HCT116 (cell line): ENCODE results near the gene GNB1. TPM values are rescaled to one million over a fixed set of nuclear protein-coding genes. Genes with fewer than 3 reads are reported as not detected.

Experiments used
- ATAC-seq: fragments of 200-7000 bp; cut with Tn5 transposase; 2 replicates; pipeline ENCODE4 v1.9.1; 2020; ENCODE audit warnings: mild to moderate bottlenecking, moderate library complexity
- BruUV-seq: library from RNA; stranded (reverse); fragments of 400-500 nt; replicated peaks from 2 replicates; lab custom pipeline; 2021; lab: Mats Ljungman, UMichigan
- CTCF ChIA-PET: fragments of 300-600 bp; sonication (Branson Sonifier 250); formaldehyde crosslinking; loops from one replicate; lab custom pipeline; 2021; ENCODE audit warnings: antibody characterized with exemption; lab: Charles Lee
- POLR2A ChIA-PET: fragments of 300-600, 350-600 bp; sonication (Branson Sonifier 250); formaldehyde crosslinking; loops from one replicate; lab custom pipeline; 2021; ENCODE audit warnings: antibody characterized with exemption; lab: Charles Lee
- RAD21 ChIA-PET, 2 experiments: fragments of 300-600 bp; sonication (Branson Sonifier 250); formaldehyde crosslinking; loops; one replicate each; lab custom pipeline; 2023; ENCODE audit warnings: low total read pairs in 2 of 2; ENCODE audit not compliant: uncharacterized antibody in 2 of 2, unreplicated experiment in 2 of 2, low non-redundant PET in 1 of 2; lab: Charles Lee
- DNase-seq: peaks from one replicate; pipeline ENCODE4 v3.0.0-alpha.2; 2010; ENCODE audit warnings: low read depth, low spot score
- H2AFZ ChIP-seq: fragments of 200-600 bp; shearing (Covaris generic), sonication (generic); 2 replicates; pipeline ENCODE4 v1.6.1; 2017; ENCODE audit warnings: low read depth, mixed run types, mixed read lengths, antibody characterized with exemption, low read length; ENCODE audit not compliant: poor library complexity, severe bottlenecking
- H3K27ac ChIP-seq: 2 replicates; pipeline ENCODE4 v1.5.1; 2012; ENCODE audit warnings: low read depth, low read length
- H3K27me3 ChIP-seq: fragments of 200-600 bp; sonication (generic); 2 replicates; pipeline ENCODE4 v1.6.1; 2016; ENCODE audit warnings: mixed run types, low read length, mixed read lengths; ENCODE audit not compliant: insufficient read depth
- H3K36me3 ChIP-seq, 2 experiments: fragments of 200-500 bp in 1 of 2; fragments of 200-600 bp in 1 of 2; sonication (Bioruptor generic) in 1 of 2; sonication (generic) in 1 of 2; 2 replicates each; pipeline versions ENCODE4 v1.5.1 to v1.6.1; 2014 to 2016; ENCODE audit warnings: low read length in 2 of 2, inconsistent platforms in 1 of 2, mixed read lengths in 1 of 2, mixed run types in 1 of 2; ENCODE audit not compliant: insufficient read depth in 2 of 2, control insufficient read depth in 1 of 2
- H3K4me1 ChIP-seq, 2 experiments: fragments of 200-600 bp in 1 of 2; sonication (generic) in 1 of 2; 2 replicates each; pipeline versions ENCODE4 v1.5.1 to v1.6.1; 2012 to 2017; ENCODE audit warnings: low read length in 2 of 2, inconsistent platforms in 1 of 2, mild to moderate bottlenecking in 1 of 2, mixed read lengths in 1 of 2, mixed run types in 1 of 2, moderate library complexity in 1 of 2; ENCODE audit not compliant: insufficient read depth in 2 of 2, control insufficient read depth in 1 of 2
- H3K4me2 ChIP-seq: fragments of 200-600 bp; sonication (generic); 2 replicates; pipeline ENCODE4 v1.6.1; 2017; ENCODE audit warnings: mixed run types, low read length, mixed read lengths
- H3K4me3 ChIP-seq, 2 experiments: fragments of 200-600 bp in 1 of 2; sonication (generic) in 1 of 2; replicated peaks in 1 of 2; 2 replicates each; pipeline ENCODE4 v1.5.1; 2011 to 2016; ENCODE audit warnings: low read length in 2 of 2, control low read depth in 1 of 2, low read depth in 1 of 2, mild to moderate bottlenecking in 1 of 2, mixed read lengths in 1 of 2, mixed run types in 1 of 2
- H3K79me2 ChIP-seq: fragments of 200-600 bp; sonication (generic); 2 replicates; pipeline ENCODE4 v1.6.1; 2017; ENCODE audit warnings: mild to moderate bottlenecking, mixed run types, low read length, moderate library complexity, mixed read lengths; ENCODE audit not compliant: insufficient read depth
- H3K9ac ChIP-seq: fragments of 200-600 bp; sonication (generic); 2 replicates; pipeline ENCODE4 v1.6.1; 2016; ENCODE audit warnings: low read length, mixed read lengths
- H3K9me2 ChIP-seq: fragments of 200-600 bp; sonication (generic), shearing (Covaris generic); 2 replicates; pipeline ENCODE4 v1.6.1; 2017; ENCODE audit warnings: mixed run types, mild to moderate bottlenecking, moderate library complexity; ENCODE audit not compliant: insufficient read depth
- H3K9me3 ChIP-seq, 2 experiments: fragments of 200-500 bp in 1 of 2; fragments of 200-600 bp in 1 of 2; sonication (Bioruptor generic) in 1 of 2; sonication (generic) in 1 of 2; 2 replicates each; pipeline ENCODE4 v1.6.1; 2014 to 2017; ENCODE audit warnings: low read length in 2 of 2, mixed read lengths in 2 of 2, inconsistent platforms in 1 of 2, low read depth in 1 of 2, mild to moderate bottlenecking in 1 of 2, mixed run types in 1 of 2, moderate library complexity in 1 of 2; ENCODE audit not compliant: control insufficient read depth in 1 of 2, insufficient read depth in 1 of 2
- H4K20me1 ChIP-seq: fragments of 200-600 bp; sonication (generic), shearing (Covaris generic); 2 replicates; pipeline ENCODE4 v1.6.1; 2017; ENCODE audit warnings: mixed run types, mild to moderate bottlenecking, moderate library complexity; ENCODE audit not compliant: insufficient read depth
- EGR1 ChIP-seq: IDR thresholded peaks from 2 replicates; pipeline ENCODE4 v1.6.1; 2012; ENCODE audit warnings: low read depth
- ELF1 ChIP-seq: IDR thresholded peaks from 2 replicates; pipeline ENCODE4 v1.6.1; 2012; ENCODE audit warnings: low read depth, borderline replicate concordance
- EZH2 ChIP-seq: fragments of 200-600 bp; sonication (generic); IDR thresholded peaks from 2 replicates; pipeline ENCODE4 v1.6.1; 2017; ENCODE audit warnings: antibody characterized with exemption, mixed run types
- EZH2phosphoT487 ChIP-seq: fragments of 200-600 bp; IDR thresholded peaks from 2 replicates; pipeline ENCODE4 v1.6.1; 2018; ENCODE audit warnings: antibody characterized with exemption, borderline replicate concordance
- JUND ChIP-seq: IDR thresholded peaks from 2 replicates; pipeline ENCODE4 v1.6.1; 2012
- POLR2A ChIP-seq: IDR thresholded peaks from 2 replicates; pipeline ENCODE4 v1.7.0; 2011; ENCODE audit warnings: borderline replicate concordance; ENCODE audit not compliant: insufficient read depth, insufficient read length; ENCODE audit errors: extremely low read depth
- RAD21 ChIP-seq: IDR thresholded peaks from 2 replicates; pipeline ENCODE4 v1.6.1; 2012; ENCODE audit warnings: low read depth, mild to moderate bottlenecking
- SIN3A ChIP-seq: IDR thresholded peaks from 2 replicates; pipeline ENCODE4 v1.6.1; 2012; ENCODE audit warnings: low read depth
- SP1 ChIP-seq: IDR thresholded peaks from 2 replicates; pipeline ENCODE4 v1.6.1; 2012; ENCODE audit warnings: low read depth
- TCF7L2 ChIP-seq: IDR thresholded peaks from 2 replicates; pipeline ENCODE4 v1.7.0; 2011; ENCODE audit warnings: borderline replicate concordance, inconsistent platforms; ENCODE audit not compliant: insufficient read depth, insufficient read length; ENCODE audit errors: extremely low read depth
- YY1 ChIP-seq: IDR thresholded peaks from 2 replicates; pipeline ENCODE4 v1.6.1; 2011; ENCODE audit warnings: low read length, low read depth, moderate library complexity, mild to moderate bottlenecking; ENCODE audit not compliant: insufficient replicate concordance; ENCODE audit errors: extremely low read depth
- ZFX ChIP-seq: fragments of 450-650 bp; IDR thresholded peaks from 2 replicates; pipeline ENCODE4 v1.6.1; 2017
- ZNF274 ChIP-seq: fragments of 200-500 bp; sonication (Bioruptor generic); IDR thresholded peaks from 2 replicates; pipeline ENCODE4 v1.6.1; 2014; ENCODE audit warnings: mild to moderate bottlenecking, low read depth, low read length, inconsistent platforms
- intact Hi-C: fragments of 100-400 bp; cut with micrococcal nuclease; formaldehyde crosslinking; loops from 2 replicates; pipeline ENCODE4 v1.10.0; 2022
- total RNA-seq: library from RNA; stranded (reverse); gene quantifications from one replicate; pipeline ENCODE4 v1.2.1, GENCODE V29; 2021; ENCODE audit not compliant: unreplicated experiment
- TF ChIP-seq, protein P1 (sequence below): IDR thresholded peaks from 2 replicates; pipeline ENCODE4 v1.6.1; 2012
- TF ChIP-seq, protein P2 (sequence below): IDR thresholded peaks from 2 replicates; pipeline ENCODE4 v1.6.1; 2012; ENCODE audit warnings: low read depth
- TF ChIP-seq, protein P3 (sequence below): IDR thresholded peaks from 2 replicates; pipeline ENCODE4 v1.6.1; 2012
- TF ChIP-seq, protein P4 (sequence below): IDR thresholded peaks from 2 replicates; pipeline ENCODE4 v1.6.1; 2011; ENCODE audit warnings: mild to moderate bottlenecking, low read length, moderate library complexity; ENCODE audit not compliant: insufficient replicate concordance; ENCODE audit errors: extremely low read depth
- TF ChIP-seq, protein P5 (sequence below), 3 experiments: fragments of 200-600 bp in 1 of 3; sonication (generic) in 1 of 3; IDR thresholded peaks in 2 of 3; conservative IDR thresholded peaks in 1 of 3; 2 replicates each; pipeline ENCODE4 v1.5.1; 2012 to 2017; ENCODE audit warnings: low read depth in 2 of 3, low read length in 2 of 3, antibody characterized with exemption in 1 of 3, borderline replicate concordance in 1 of 3, control low read depth in 1 of 3, mild to moderate bottlenecking in 1 of 3, mixed read lengths in 1 of 3, mixed run types in 1 of 3, moderate library complexity in 1 of 3; ENCODE audit not compliant: insufficient read depth in 1 of 3

Gene GNB1
- total RNA-seq, 1 experiment from 2014 or later: 371 TPM

DNA sequence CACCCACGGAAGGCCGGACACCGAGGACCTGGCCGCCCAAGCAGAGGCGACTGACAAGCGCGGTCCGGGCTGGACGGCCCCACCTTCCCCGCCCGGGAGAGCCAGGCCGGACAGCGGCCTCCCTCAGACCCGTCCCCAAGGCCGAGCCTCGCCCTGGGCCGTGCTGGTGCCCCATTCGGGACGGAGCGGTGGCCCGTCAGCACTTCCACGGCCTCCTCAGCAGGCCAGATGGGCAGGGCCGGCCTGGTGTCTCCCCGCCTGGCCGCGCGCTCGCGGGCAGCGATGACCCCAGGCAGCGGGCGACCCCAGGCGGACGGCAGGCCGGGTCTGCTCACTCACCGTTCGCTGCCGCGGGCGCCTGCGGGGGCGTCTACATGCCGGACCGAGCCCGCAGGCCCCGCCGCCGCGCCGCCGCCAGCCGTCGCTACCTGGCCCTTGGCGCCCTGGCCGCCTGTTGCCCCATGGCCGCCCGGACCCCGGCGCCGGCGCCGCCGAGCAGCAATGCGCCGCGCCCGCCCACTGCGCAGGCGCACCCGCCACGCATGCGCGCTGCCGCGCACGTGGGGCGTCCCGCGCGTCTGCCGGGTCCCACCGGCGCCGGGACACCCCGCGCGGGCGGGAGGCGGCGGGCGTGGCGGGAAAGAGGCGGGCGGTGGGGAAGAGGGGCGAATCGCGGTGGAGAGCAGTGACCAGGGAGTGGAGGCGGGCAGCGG is 112.8 kb downstream of the GNB1 start, which contains the start of gene NADK:
Gene NADK, minus strand, starts transcription at position 521 of the 713 bp plus-strand sequence. CDS start 13,064 bp downstream, outside the sequence.
- POLR2A ChIA-PET: interaction anchor here (0.7 kb wide), 1 partner anchor 208 kb away, joined by 3 read pairs; no protein-coding TSS in a partner anchor
- TF ChIP-seq YY1: peak; percentile 48
- TF ChIP-seq EGR1: no peak
- TF ChIP-seq ELF1: no peak
- no peak for TF ChIP-seq JUND
- TF ChIP-seq ZNF274: no peak
- TF ChIP-seq EZH2phosphoT487: no peak
- TF ChIP-seq, protein P1, sequence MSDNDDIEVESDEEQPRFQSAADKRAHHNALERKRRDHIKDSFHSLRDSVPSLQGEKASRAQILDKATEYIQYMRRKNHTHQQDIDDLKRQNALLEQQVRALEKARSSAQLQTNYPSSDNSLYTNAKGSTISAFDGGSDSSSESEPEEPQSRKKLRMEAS: no peak; the same call in 1 of the 2 replicates
- TF ChIP-seq, protein P2, sequence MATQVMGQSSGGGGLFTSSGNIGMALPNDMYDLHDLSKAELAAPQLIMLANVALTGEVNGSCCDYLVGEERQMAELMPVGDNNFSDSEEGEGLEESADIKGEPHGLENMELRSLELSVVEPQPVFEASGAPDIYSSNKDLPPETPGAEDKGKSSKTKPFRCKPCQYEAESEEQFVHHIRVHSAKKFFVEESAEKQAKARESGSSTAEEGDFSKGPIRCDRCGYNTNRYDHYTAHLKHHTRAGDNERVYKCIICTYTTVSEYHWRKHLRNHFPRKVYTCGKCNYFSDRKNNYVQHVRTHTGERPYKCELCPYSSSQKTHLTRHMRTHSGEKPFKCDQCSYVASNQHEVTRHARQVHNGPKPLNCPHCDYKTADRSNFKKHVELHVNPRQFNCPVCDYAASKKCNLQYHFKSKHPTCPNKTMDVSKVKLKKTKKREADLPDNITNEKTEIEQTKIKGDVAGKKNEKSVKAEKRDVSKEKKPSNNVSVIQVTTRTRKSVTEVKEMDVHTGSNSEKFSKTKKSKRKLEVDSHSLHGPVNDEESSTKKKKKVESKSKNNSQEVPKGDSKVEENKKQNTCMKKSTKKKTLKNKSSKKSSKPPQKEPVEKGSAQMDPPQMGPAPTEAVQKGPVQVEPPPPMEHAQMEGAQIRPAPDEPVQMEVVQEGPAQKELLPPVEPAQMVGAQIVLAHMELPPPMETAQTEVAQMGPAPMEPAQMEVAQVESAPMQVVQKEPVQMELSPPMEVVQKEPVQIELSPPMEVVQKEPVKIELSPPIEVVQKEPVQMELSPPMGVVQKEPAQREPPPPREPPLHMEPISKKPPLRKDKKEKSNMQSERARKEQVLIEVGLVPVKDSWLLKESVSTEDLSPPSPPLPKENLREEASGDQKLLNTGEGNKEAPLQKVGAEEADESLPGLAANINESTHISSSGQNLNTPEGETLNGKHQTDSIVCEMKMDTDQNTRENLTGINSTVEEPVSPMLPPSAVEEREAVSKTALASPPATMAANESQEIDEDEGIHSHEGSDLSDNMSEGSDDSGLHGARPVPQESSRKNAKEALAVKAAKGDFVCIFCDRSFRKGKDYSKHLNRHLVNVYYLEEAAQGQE: no peak
- 0 out of 2 replicates have a peak, but pooled peaks have one; percentile 29 for TF ChIP-seq RAD21
- TF ChIP-seq ZFX: peak; percentile 97
- 0 out of 2 replicates have a peak, but pooled peaks have one; percentile 58 for TF ChIP-seq SIN3A
- TF ChIP-seq EZH2: no peak
- TF ChIP-seq SP1: no peak
- TF ChIP-seq POLR2A: peak; percentile 87
- TF ChIP-seq, protein P3, sequence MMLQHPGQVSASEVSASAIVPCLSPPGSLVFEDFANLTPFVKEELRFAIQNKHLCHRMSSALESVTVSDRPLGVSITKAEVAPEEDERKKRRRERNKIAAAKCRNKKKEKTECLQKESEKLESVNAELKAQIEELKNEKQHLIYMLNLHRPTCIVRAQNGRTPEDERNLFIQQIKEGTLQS: no peak
- TF ChIP-seq, protein P4, sequence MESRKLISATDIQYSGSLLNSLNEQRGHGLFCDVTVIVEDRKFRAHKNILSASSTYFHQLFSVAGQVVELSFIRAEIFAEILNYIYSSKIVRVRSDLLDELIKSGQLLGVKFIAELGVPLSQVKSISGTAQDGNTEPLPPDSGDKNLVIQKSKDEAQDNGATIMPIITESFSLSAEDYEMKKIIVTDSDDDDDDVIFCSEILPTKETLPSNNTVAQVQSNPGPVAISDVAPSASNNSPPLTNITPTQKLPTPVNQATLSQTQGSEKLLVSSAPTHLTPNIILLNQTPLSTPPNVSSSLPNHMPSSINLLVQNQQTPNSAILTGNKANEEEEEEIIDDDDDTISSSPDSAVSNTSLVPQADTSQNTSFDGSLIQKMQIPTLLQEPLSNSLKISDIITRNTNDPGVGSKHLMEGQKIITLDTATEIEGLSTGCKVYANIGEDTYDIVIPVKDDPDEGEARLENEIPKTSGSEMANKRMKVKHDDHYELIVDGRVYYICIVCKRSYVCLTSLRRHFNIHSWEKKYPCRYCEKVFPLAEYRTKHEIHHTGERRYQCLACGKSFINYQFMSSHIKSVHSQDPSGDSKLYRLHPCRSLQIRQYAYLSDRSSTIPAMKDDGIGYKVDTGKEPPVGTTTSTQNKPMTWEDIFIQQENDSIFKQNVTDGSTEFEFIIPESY: no peak
- TF ChIP-seq, protein P5, sequence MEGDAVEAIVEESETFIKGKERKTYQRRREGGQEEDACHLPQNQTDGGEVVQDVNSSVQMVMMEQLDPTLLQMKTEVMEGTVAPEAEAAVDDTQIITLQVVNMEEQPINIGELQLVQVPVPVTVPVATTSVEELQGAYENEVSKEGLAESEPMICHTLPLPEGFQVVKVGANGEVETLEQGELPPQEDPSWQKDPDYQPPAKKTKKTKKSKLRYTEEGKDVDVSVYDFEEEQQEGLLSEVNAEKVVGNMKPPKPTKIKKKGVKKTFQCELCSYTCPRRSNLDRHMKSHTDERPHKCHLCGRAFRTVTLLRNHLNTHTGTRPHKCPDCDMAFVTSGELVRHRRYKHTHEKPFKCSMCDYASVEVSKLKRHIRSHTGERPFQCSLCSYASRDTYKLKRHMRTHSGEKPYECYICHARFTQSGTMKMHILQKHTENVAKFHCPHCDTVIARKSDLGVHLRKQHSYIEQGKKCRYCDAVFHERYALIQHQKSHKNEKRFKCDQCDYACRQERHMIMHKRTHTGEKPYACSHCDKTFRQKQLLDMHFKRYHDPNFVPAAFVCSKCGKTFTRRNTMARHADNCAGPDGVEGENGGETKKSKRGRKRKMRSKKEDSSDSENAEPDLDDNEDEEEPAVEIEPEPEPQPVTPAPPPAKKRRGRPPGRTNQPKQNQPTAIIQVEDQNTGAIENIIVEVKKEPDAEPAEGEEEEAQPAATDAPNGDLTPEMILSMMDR (IDR thresholded peaks at IDR 0.05 in 2 of 3, conservative IDR thresholded peaks at IDR 0.05 in 1 of 3; ENCODE audit: borderline replicate concordance in 1 of 3, insufficient read depth in 1 of 3, low read depth in 2 of 3, low read length in 2 of 3): no peak
- TF ChIP-seq TCF7L2: no peak

More for the DNA sequence above, 112.8 kb downstream of the GNB1 start, which contains the start of gene NADK:
- peak within 1 kb of the TSS; percentile 89 for H3K4me2 ChIP-seq
- BruUV-seq: no TSS peak
- peak within 1 kb of the TSS; percentile 99 for H3K27ac ChIP-seq
- no peaks in the 10 kb centered on the region for H3K9me2 ChIP-seq
- intact Hi-C loops: no loop called here
- no peaks in the 10 kb centered on the region for H3K9me3 ChIP-seq
- DNase-seq (peak; percentile 16), ATAC-seq (peak; percentile 67)
- H3K9ac ChIP-seq: peak within 1 kb of the TSS; percentile 87
- no peak within 1 kb of the TSS for H2AFZ ChIP-seq
- ChIA-PET CTCF (interaction anchor here (1.6 to 2.6 kb wide), 2 partner anchors 11 to 131 kb away, joined by 6 to 11 read pairs; no protein-coding TSS in a partner anchor), RAD21 (interaction anchor here in 1 of 2 experiments (0.5 kb wide), 1 partner anchor 131 kb away, joined by 3 read pairs; no protein-coding TSS in a partner anchor)
- H4K20me1 ChIP-seq: no peaks in the 10 kb centered on the region; the same call in 1 of the 2 replicates
- H3K36me3 ChIP-seq: peaks cover 0 to 11% of the 10 kb centered on the region in 2 experiments; a peak in 1 of 4 replicates
- no peaks in the 10 kb centered on the region for H3K27me3 ChIP-seq
- peaks cover 50% of the 10 kb centered on the region for H3K79me2 ChIP-seq
- H3K4me1 ChIP-seq: peaks cover 19 to 47% of the 10 kb centered on the region in 2 experiments; a peak in 3 of 4 replicates
- H3K4me3 ChIP-seq: peak within 1 kb of the TSS; percentile 71 to 91
